HG03103 (cell line): ENCODE measurements around the gene SRSF8.
"Not testable (repeated sequence)": the region's sequence is repeated elsewhere in the genome, so short reads cannot be mapped to it uniquely, and the experiment has no call there.

Experiments
- ATAC-seq: cut with Tn5 transposase; IDR thresholded peaks from one replicate; pipeline ENCODE4 v1.9.1; 2021; ENCODE audit warnings: low read depth; ENCODE audit not compliant: unreplicated experiment

Gene SRSF8

GRCh38 chr11:95066716-95067038, at the start of gene SRSF8:
Gene SRSF8, plus strand, starts transcription at chr11:95066919. Its CDS starts 308 bp downstream, at chr11:95067227.
- peak; percentile 34 for ATAC-seq

GRCh38 chr11:95021468-95021867, 45.3 kb upstream of the SRSF8 start:
- ATAC-seq, result not testable (repeated sequence)

GRCh38 chr11:95024958-95025357, 41.8 kb upstream of the SRSF8 start, which contains the start of gene KDM4E:
Gene KDM4E, plus strand, starts transcription at chr11:95025258. Its CDS starts 300 bp downstream, at chr11:95025558.
- ATAC-seq, result no peak

GRCh38 chr11:95025594-95025993, 41.1 kb upstream of the SRSF8 start:
- not testable (repeated sequence) for ATAC-seq

GRCh38 chr11:95028357-95028756, 38.4 kb upstream of the SRSF8 start:
- ATAC-seq, result no peak

- ATAC-seq, result no peak
These were observed 33.7 kb upstream of the SRSF8 start for GRCh38 chr11:95033051-95033450.

- no peak for ATAC-seq
These were observed 31.4 kb upstream of the SRSF8 start for GRCh38 chr11:95035316-95035715.

- not testable (repeated sequence) for ATAC-seq
These were observed 29.2 kb upstream of the SRSF8 start for GRCh38 chr11:95037356-95038035.

- ATAC-seq, result no peak
These were observed 24.5 kb upstream of the SRSF8 start for GRCh38 chr11:95042239-95042638.

- no peak for ATAC-seq
These were observed 23.8 kb upstream of the SRSF8 start for GRCh38 chr11:95042906-95043305.

- ATAC-seq, result no peak
These were observed 22.7 kb upstream of the SRSF8 start for GRCh38 chr11:95044010-95044409.

GRCh38 chr11:95045812-95046211, 20.9 kb upstream of the SRSF8 start:
- no peak for ATAC-seq

- not testable (repeated sequence) for ATAC-seq
These were observed 17.6 kb upstream of the SRSF8 start, which contains the start of gene KDM4F for GRCh38 chr11:95049122-95049521. Gene KDM4F, plus strand, starts transcription at chr11:95049422.

- no peak for ATAC-seq
These were observed 16.0 kb upstream of the SRSF8 start for GRCh38 chr11:95050595-95051202.

- no peak for ATAC-seq
These were observed 12.4 kb upstream of the SRSF8 start for GRCh38 chr11:95054356-95054755.

- ATAC-seq, result peak; percentile 96
These were observed 11.3 kb upstream of the SRSF8 start for GRCh38 chr11:95055283-95055897.

- ATAC-seq, result no peak
These were observed 8.8 kb upstream of the SRSF8 start for GRCh38 chr11:95057959-95058358.

- ATAC-seq, result no peak
These were observed 8.1 kb upstream of the SRSF8 start for GRCh38 chr11:95058621-95059020.

- no peak for ATAC-seq
These were observed 7.7 kb upstream of the SRSF8 start for GRCh38 chr11:95059046-95059445.

- no peak for ATAC-seq
These were observed 1.4 kb upstream of the SRSF8 start for GRCh38 chr11:95065336-95065735.

GRCh38 chr11:95067039-95067840, 521 bp downstream of the SRSF8 start:
- ATAC-seq, result peak; percentile 48
